GM19193 (cell line): ENCODE results near the gene ZNF662.

Experiments
- POLR2A ChIP-seq: IDR thresholded peaks from 4 replicates; pipeline ENCODE4 v1.6.1; 2011; ENCODE audit not compliant: insufficient read depth, insufficient read length; ENCODE audit errors: extremely low read depth

Gene ZNF662

DNA sequence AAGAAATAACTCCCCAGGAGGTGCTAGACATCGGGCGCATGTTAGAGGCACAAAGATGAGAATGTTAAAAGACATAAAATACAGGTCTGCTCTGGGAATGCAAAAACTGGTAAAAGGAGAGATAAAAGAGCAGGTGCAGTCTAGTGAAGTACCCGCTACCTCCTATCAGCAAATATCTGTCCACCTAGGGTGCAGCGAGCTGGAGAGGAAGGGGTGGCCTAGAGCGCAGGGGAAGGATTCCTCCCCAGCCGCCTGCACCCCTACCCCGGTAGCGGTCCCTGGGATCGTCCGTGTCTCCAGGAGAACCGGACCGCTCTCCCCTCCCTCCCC is 237 bp upstream of the ZNF662 start:
- TF ChIP-seq POLR2A: no peak

DNA sequence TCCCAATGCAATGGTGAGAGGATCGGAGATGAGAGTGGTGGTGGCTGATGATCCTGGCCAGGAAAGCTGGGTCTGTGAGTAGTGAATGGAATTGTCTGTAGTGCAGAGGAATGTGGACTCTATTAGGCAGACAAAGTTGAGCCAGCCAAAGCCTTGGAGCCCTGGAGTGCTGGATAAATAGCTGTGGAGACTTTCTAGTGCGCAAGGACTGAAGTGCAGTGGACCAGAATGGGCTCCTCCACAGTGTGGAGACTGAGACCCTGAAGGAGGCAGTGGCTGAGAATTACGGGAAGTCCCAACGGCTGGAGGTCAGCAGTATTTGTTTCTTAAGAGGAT is 874 bp downstream of the ZNF662 start:
- TF ChIP-seq POLR2A: no peak

DNA sequence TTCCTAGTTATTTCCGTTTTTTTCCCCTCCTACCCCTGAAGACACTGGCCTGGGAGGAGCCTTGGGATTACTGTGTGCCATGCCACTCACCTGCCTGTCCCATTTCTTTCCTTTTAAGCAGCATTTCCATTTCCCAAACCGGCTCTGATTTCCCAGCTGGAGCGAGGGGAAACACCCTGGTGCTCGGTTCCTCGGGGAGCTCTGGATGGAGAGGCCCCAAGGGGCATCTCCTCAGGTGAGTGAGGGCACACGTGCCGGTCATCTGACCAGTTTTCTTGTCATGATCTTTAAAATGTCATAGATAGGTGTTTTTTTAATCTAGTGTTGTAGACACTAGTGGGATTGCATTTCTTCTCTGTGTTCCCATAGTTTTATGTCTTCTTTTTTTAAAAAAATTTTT is 2.7 kb downstream of the ZNF662 start:
- no peak for TF ChIP-seq POLR2A

DNA sequence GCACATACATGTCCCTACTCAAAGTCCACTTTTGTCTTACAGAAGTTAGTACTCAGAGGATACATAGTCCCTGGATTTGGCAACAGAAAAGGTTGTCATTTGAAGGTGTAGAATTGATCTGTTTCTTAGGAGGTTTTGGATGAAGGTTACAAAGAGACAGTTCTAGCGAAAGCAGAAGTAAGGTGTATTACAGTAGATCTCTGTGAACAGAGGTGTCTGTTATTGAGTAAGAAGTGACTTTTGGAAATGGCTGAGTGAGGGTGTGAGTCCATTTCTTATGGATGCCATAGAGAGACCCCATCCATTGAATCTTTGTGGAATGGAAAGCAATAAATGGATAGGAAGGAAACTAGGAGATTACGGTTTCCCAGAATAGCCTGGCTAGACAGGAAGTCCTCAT is 5.6 kb downstream of the ZNF662 start:
- TF ChIP-seq POLR2A: no peak

DNA sequence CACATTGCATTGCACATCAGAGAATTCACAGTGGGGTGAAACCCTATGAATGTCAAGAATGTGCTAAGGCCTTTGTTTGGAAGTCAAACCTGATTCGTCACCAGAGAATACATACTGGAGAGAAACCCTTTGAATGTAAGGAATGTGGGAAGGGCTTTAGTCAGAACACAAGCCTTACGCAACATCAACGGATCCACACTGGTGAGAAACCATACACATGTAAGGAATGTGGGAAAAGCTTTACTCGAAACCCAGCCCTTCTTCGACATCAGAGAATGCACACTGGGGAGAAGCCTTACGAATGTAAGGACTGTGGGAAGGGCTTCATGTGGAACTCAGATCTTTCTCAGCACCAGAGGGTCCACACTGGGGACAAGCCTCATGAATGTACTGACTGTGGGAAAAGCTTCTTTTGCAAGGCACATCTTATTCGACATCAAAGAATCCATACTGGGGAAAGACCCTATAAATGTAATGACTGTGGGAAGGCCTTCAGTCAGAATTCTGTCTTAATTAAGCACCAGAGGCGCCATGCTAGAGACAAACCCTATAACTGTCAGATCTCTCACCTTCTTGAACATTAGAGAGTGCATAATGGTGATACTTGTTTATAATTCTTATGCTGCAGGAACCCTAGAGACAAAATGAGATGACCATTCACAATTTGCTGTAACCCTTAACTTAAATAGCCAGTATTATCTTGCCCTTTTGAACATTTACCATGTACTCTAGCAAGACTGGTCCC is 9.0 kb downstream of the ZNF662 start:
- no peak for TF ChIP-seq POLR2A

DNA sequence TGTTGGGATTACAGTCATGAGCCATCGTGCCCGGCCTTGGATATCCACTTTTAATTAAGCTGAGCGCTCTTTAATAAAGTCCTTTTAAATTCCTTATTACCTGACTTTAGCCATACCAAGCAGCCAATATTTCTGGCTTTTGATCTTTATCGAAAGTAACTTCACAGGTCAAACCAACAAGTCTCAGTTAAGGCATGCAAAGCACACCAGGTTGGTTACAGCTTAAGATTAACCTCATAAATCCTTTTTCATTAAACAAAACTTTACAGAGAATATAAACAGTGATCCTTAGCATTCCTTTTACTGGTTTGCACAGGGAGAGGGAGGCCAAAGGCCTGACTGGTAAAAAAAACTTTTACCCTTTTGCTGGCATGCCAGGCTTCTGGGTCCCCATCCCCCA is 17.7 kb downstream of the ZNF662 start:
- no peak for TF ChIP-seq POLR2A

DNA sequence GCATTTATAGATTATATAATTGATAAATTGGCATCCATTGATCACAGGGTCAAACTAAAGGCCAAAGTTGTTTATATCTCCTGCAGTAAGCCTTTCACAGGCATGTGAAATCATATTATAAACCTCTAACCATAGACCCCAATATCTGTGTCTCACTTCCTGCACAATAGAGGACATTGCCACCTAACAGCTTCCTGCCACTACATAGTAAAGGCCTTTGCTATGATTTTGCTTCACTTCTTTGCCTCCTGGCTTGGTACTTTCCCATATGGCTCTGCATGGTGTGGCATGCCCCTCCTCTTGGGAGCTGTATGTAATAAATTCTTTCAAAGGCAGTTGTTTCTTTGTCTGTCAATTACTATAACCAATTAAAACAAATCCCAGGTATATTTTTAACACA is 20.4 kb downstream of the ZNF662 start:
- TF ChIP-seq POLR2A: no peak

DNA sequence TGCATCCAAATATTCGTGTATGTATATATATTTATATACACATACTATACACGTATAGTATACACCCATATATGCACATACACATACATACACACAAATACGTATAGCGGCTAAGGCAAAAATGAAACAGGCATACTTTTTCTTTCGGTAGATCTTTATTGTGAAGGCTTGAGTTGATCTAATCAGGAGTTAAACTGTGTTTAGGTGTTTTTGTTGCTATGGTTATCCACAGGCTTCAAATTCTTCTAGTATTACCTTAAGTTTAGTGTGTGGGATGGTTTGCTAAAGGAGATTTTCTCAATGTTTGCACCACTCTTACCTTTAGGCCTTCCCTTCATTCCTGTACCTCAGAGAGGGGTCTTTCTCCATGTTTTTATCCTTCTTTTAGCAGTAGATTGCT is 28.2 kb downstream of the ZNF662 start:
- TF ChIP-seq POLR2A: no peak

DNA sequence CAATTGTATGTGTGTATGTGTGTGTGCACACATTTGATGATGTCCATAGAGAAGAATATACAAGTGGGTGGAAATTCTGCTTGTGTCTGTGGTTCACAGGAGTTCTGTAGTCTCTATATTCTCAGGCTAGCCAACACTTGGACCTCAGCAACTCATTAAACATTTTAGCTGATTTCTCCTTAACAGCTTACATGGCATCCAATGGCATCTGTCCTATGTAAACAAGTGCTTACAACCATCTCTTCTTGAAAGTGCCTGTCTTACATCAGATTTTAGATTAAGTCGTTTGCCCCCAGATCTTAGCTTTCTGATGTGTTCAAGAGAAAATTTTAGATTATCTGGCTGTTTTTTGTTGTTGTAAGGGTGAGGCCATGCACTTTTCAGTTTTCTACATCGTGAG is 29.0 kb downstream of the ZNF662 start:
- no peak for TF ChIP-seq POLR2A

DNA sequence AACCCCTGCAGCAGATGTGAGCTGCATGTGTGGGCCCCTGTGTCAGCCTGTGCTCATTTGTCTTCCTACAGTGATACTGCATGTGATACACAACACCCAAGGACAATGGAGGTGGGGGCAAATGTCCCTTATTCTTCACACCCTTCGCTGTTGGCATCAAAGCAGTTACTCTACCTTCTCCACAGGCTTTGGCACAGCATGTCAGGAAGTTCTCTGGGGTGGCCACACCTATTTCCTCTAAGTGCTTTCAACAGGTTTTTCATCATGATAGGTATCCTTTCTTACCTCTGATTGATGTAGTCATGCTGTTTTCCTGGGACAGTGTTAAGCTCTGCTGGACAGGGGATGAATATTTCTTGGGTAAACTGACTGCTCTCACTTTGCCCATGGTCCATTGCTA is 29.5 kb downstream of the ZNF662 start:
- TF ChIP-seq POLR2A: no peak

DNA sequence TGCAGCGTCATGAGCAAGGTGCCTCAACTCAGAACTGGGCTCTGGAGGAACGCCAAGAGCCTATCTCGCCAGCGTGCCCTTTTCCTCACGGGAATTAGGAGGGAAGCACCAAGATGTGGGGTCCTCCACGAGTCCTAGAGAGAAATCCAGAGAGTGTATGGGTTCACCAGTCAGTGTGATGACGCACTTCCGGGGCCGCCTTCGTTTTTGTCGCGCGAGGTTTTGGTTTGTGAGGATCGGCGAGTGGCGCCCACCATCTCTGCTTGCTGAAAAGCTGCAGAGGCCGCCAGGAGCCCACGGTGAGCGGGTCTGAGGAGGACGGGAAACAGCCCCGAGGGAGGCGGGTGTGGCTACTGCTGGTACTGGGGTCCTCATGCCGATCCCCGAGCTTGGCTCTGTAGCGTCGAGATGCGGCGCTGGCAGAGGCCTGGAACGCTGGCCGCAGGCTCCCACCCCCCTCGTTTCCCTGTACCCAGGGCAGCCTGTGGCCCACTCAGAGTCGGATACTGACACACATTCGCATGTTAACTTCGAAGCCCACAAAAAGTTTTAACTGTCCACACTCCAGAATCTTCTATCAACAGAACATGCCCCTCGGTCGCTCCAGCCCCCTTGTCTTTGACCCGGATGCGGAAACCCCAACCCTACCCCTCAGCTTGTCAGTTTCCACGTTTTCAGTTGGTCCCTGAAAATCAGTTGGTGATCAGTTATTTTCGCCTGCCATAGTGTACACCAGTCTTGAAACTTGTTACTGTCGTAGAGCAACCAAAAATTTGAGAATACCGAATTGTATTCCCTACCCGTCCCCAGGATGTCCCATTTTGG is 30.4 kb downstream of the ZNF662 start:
- no peak for TF ChIP-seq POLR2A

DNA sequence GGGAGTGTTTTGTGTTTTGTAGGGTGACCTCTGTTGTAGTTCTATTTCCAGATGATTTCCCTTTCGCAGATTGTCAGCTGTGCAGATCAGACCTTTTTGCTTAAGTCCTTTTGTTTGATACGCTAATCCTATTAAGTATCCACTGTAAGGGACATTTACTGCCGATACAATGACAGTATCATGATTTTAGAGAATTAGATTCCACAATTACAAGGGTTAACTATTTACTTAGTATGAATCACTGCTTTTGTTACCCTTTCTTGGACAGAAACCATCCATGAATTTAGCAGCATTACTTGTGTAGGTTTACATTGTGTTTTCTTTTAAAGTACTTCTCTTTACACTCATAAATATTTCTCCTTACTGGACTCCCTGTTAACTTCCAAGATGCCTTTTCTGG is 31.4 kb downstream of the ZNF662 start:
- TF ChIP-seq POLR2A: no peak

DNA sequence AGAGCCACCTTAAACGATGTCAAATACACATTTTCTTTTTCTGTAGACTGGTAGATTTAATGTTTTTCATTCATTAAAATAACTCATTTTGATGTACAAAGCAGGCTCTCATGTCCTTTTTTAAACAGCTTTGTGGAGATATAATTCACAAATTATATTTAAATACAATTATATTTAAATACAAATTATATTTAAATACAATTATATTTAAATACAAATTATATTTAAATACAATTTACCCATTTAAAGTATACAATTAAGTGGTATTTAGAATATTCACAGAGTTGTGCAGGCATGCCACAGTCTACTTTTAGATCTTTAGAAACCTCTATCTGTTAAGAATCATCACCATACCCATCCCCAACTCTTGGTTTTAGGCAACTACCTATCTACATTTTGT is 36.8 kb downstream of the ZNF662 start:
- no peak for TF ChIP-seq POLR2A

DNA sequence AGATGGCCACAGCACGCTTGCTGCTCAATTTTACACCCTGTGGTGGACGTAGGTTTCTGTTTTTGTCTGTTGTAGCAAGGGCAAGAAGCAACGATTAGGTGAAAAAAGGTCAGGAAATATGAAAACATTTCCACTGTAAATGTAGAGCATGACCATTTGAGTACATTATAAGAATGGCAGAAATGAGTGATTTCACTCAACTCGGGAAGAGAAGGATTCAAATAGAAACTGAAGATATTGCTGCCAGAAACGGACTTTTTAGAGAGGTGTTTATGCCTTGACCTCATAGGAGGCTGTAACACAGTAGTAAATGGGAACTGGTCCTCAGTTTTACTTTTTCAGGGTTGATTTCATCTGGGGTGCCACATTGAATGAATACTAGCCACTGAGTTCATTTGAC is 40.1 kb downstream of the ZNF662 start:
- no peak for TF ChIP-seq POLR2A

DNA sequence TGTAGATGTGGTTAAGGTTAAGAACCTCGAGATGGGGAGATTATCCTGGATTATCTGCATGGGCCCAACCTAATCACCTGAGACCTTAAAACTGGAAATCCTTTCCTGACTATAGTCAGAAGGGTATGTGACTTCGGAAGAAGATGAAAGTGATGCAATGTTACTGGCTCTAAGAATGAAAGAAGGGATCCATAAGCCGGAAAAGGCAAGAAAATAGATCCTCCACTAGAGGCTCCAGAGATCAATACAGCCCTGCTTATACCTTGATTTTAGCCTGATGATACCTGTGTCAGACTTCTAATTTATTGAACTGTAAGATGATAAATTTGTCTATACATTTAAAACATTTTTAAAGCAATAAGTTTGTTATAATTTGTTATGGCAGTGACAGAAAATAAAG is 51.6 kb downstream of the ZNF662 start:
- TF ChIP-seq POLR2A: no peak

DNA sequence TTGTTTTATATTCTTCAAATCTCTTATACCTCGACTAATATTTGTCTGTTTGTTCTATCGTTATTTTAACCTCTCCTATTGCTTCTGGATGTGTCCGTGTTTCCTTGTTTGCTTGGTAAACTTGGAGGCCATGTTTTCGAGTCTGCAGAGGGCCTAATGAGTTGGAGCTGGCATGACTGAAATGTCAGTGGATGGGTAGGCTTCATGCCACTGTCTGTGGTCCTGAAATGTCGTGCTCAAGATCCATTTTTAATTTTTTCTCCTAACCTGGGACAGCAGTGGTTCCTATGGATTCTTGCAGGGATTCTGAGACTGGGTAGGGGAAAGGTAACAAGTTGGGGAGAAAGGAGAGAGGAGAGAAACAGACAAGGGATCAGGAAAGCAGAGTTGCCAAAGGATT is 54.3 kb downstream of the ZNF662 start:
- TF ChIP-seq POLR2A: no peak
